K562 (cell line): ENCODE measurements around the gene CXCR5. TPM values are rescaled to one million over a fixed set of nuclear protein-coding genes. Genes with fewer than 3 reads are reported as not detected.

ENCODE experiments used
- BRF1 ChIP-seq: IDR thresholded peaks from 3 replicates; pipeline ENCODE4 v1.6.1; 2011; ENCODE audit warnings: borderline replicate concordance, mild to moderate bottlenecking; ENCODE audit not compliant: insufficient read length; ENCODE audit errors: extremely low read depth
- CBX3 ChIP-seq, 2 experiments: IDR thresholded peaks; 1 replicate in 1 of 2; 2 replicates in 1 of 2; pipeline ENCODE4 v1.6.1; 2012; ENCODE audit warnings: inconsistent platforms in 2 of 2, low read length in 2 of 2, borderline replicate concordance in 1 of 2, control low read depth in 1 of 2
- CCAR2 ChIP-seq: fragments of 200-400 bp; formaldehyde crosslinking; IDR thresholded peaks from 2 replicates; pipeline ENCODE4 v1.6.1; 2017; ENCODE audit warnings: mild to moderate bottlenecking, low read depth, low read length
- ELF2 ChIP-seq: fragments of 250-450 bp; sonication (Bioruptor Pico); IDR thresholded peaks from 2 replicates; pipeline ENCODE4 v1.5.0; 2021; ENCODE audit warnings: mild to moderate bottlenecking
- ILF3 ChIP-seq: fragments of 450-650 bp; IDR thresholded peaks from 2 replicates; pipeline ENCODE4 v1.6.1; 2018; ENCODE audit warnings: antibody characterized with exemption, mild to moderate bottlenecking, moderate library complexity, borderline replicate concordance
- JUNB ChIP-seq: fragments of 450-650 bp; formaldehyde crosslinking; conservative IDR thresholded peaks from 2 replicates; pipeline ENCODE4 v1.4.0; 2020; ENCODE audit warnings: mild to moderate bottlenecking
- JUND ChIP-seq, 2 experiments: IDR thresholded peaks; 2 replicates in 1 of 2; 3 replicates in 1 of 2; pipeline ENCODE4 v1.6.1; 2011; ENCODE audit warnings: borderline replicate concordance in 2 of 2, low read depth in 2 of 2, low read length in 2 of 2, improper control_type of control experiment in 1 of 2, missing biosample characterization in 1 of 2, missing genetic modification characterization in 1 of 2, missing genetic modification reagents in 1 of 2
- KLF13 ChIP-seq: fragments of 450-650 bp; IDR thresholded peaks from 2 replicates; pipeline ENCODE4 v1.6.1; 2016; ENCODE audit warnings: missing genetic modification characterization, low read depth, mild to moderate bottlenecking, missing compliant biosample characterization, moderate library complexity, borderline replicate concordance
- NEUROD1 ChIP-seq: fragments of 150-350 bp; IDR thresholded peaks from 2 replicates; pipeline ENCODE4 v1.6.1; 2014; ENCODE audit warnings: borderline replicate concordance, low read length, low read depth; ENCODE audit not compliant: partially characterized antibody
- PRMT5 ChIP-seq: sonication (generic); formaldehyde crosslinking; IDR thresholded peaks from 2 replicates; pipeline ENCODE4 v1.5.0; 2020; ENCODE audit warnings: missing genetic modification reagents
- RHOXF2B ChIP-seq: fragments of 250-450 bp; sonication (Bioruptor Pico); conservative IDR thresholded peaks from 2 replicates; pipeline ENCODE4 v1.5.1; 2021
- SRSF7 ChIP-seq: fragments of 200-400 bp; formaldehyde crosslinking; optimal IDR thresholded peaks from 2 replicates; pipeline ENCODE3; 2017; ENCODE audit warnings: mild to moderate bottlenecking, low read depth, low read length
- SRSF9 ChIP-seq: fragments of 200-400 bp; formaldehyde crosslinking; IDR thresholded peaks from 2 replicates; pipeline ENCODE4 v1.6.1; 2017; ENCODE audit warnings: low read depth, low read length, borderline replicate concordance
- TRIM24 ChIP-seq, 2 experiments: fragments of 450-650 bp; IDR thresholded peaks; 2 replicates each; pipeline ENCODE4 v1.6.1; 2016
- ZBTB7A ChIP-seq: IDR thresholded peaks from 2 replicates; pipeline ENCODE4 v1.6.1; 2011; ENCODE audit warnings: low read depth, mild to moderate bottlenecking, low read length, moderate library complexity, borderline replicate concordance; ENCODE audit not compliant: control insufficient read depth
- ZFP36 ChIP-seq: fragments of 150-350 bp; IDR thresholded peaks from 2 replicates; pipeline ENCODE4 v1.6.1; 2018; ENCODE audit warnings: low read length, low read depth; ENCODE audit not compliant: partially characterized antibody
- ZNF175 ChIP-seq: fragments of 200-800 bp; sonication (Bioruptor generic); IDR thresholded peaks from 2 replicates; pipeline ENCODE4 v1.6.1; 2016; ENCODE audit warnings: low read depth, mild to moderate bottlenecking, missing genetic modification characterization, missing compliant biosample characterization
- ZNF586 ChIP-seq: fragments of 450-650 bp; formaldehyde crosslinking; conservative IDR thresholded peaks from 2 replicates; pipeline ENCODE4 v1.4.0; 2020; ENCODE audit warnings: mild to moderate bottlenecking, moderate library complexity
- ZNF699 ChIP-seq: fragments of 250-450 bp; sonication (Bioruptor Pico); IDR thresholded peaks from 2 replicates; pipeline ENCODE4 v1.8.0; 2021; ENCODE audit warnings: mild to moderate bottlenecking, moderate library complexity; ENCODE audit not compliant: insufficient replicate concordance
- polyA plus RNA-seq, 8 experiments: library from polyadenylated mRNA; depleted of rRNA in 4 of 8; stranded (reverse) in 5 of 8; unstranded in 3 of 8; fragments of >200 nt; fragmentation: Nextera tagmentation in 2 of 8; fragmentation: Illumina TruSeq in 1 of 8; extraction: Ambion mirVana in 2 of 8; extraction: Trizol in 1 of 8; gene quantifications; 2 replicates each; pipeline versions ENCODE4 v1.2.1 to v1.2.3, GENCODE V29; 2011 to 2014; ENCODE audit warnings: inconsistent platforms in 1 of 8, missing spikeins in 1 of 8
- total RNA-seq, 7 experiments: library from RNA; depleted of rRNA in 6 of 7; stranded (reverse); fragments of >200 nt in 6 of 7; fragmentation: Illumina TruSeq in 2 of 7; extraction: Trizol in 2 of 7; gene quantifications; 2 replicates each; pipeline versions ENCODE4 v1.2.1 to v1.2.3, GENCODE V29; 2011 to 2021; ENCODE audit warnings: low replicate concordance in 1 of 7
- TF ChIP-seq, protein P1 (sequence below): fragments of 450-650 bp; formaldehyde crosslinking; IDR thresholded peaks from 2 replicates; pipeline ENCODE4 v1.4.0; 2020; ENCODE audit warnings: mild to moderate bottlenecking, moderate library complexity
- TF ChIP-seq, protein P2 (sequence below): fragments of 250-450 bp; sonication (Bioruptor Pico); IDR thresholded peaks from 2 replicates; pipeline ENCODE4 v1.8.0; 2022; ENCODE audit warnings: inconsistent platforms
- TF ChIP-seq, protein P3 (sequence below): fragments of 250-450 bp; sonication (Bioruptor Pico); IDR thresholded peaks from 2 replicates; pipeline ENCODE4 v1.5.0; 2021; ENCODE audit warnings: mild to moderate bottlenecking, borderline replicate concordance

The CXCR5 gene
- total and polyA plus RNA-seq, 9 of the 15 experiments (the other 6 are each of a cell fraction or from before 2014, with no cell fraction given): 0.03 to 0.06 TPM; not detected in 7

GRCh38 chr11:118930094-118930712 lies 46.5 kb downstream of the CXCR5 start (continued):
- TF ChIP-seq ILF3 (no peak), ZNF586 (CRISPR knock-in tag) (no peak), KLF13 (tag) (no peak), CBX3 (IDR thresholded peaks at IDR 0.05; ENCODE audit: borderline replicate concordance in 1 of 2, low read length in 2 of 2) (peak in 1 of 2 experiments; percentile 62; a peak in 1 of 3 replicates), NEUROD1 (peak; percentile 58), RHOXF2B (CRISPR knock-in tag) (no peak), ZFP36 (no peak), SRSF7 (no peak), BRF1 (no peak), ZNF175 (no peak), ZBTB7A (peak; percentile 80; the same call in 1 of the 2 replicates), JUNB (no peak), TRIM24 (IDR thresholded peaks at IDR 0.05) (no peak), PRMT5 (no peak), ZNF699 (CRISPR knock-in tag) (no peak), ELF2 (no peak), JUND (IDR thresholded peaks at IDR 0.05; ENCODE audit: borderline replicate concordance, low read depth, low read length) (no peak), JUND (tag; IDR thresholded peaks at IDR 0.05; ENCODE audit: borderline replicate concordance, low read depth, low read length) (no peak; the same call in 2 of the 3 replicates), CCAR2 (no peak), SRSF9 (no peak)
- TF ChIP-seq, protein P1, sequence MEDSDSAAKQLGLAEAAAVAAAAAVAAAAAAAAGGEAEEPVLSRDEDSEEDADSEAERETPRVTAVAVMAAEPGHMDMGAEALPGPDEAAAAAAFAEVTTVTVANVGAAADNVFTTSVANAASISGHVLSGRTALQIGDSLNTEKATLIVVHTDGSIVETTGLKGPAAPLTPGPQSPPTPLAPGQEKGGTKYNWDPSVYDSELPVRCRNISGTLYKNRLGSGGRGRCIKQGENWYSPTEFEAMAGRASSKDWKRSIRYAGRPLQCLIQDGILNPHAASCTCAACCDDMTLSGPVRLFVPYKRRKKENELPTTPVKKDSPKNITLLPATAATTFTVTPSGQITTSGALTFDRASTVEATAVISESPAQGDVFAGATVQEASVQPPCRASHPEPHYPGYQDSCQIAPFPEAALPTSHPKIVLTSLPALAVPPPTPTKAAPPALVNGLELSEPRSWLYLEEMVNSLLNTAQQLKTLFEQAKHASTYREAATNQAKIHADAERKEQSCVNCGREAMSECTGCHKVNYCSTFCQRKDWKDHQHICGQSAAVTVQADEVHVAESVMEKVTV (CRISPR knock-in tag): 0 out of 2 replicates have a peak, but pooled peaks have one; percentile 35
- TF ChIP-seq, protein P2, sequence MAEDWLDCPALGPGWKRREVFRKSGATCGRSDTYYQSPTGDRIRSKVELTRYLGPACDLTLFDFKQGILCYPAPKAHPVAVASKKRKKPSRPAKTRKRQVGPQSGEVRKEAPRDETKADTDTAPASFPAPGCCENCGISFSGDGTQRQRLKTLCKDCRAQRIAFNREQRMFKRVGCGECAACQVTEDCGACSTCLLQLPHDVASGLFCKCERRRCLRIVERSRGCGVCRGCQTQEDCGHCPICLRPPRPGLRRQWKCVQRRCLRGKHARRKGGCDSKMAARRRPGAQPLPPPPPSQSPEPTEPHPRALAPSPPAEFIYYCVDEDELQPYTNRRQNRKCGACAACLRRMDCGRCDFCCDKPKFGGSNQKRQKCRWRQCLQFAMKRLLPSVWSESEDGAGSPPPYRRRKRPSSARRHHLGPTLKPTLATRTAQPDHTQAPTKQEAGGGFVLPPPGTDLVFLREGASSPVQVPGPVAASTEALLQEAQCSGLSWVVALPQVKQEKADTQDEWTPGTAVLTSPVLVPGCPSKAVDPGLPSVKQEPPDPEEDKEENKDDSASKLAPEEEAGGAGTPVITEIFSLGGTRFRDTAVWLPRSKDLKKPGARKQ (CRISPR knock-in tag): no peak
- TF ChIP-seq, protein P3, sequence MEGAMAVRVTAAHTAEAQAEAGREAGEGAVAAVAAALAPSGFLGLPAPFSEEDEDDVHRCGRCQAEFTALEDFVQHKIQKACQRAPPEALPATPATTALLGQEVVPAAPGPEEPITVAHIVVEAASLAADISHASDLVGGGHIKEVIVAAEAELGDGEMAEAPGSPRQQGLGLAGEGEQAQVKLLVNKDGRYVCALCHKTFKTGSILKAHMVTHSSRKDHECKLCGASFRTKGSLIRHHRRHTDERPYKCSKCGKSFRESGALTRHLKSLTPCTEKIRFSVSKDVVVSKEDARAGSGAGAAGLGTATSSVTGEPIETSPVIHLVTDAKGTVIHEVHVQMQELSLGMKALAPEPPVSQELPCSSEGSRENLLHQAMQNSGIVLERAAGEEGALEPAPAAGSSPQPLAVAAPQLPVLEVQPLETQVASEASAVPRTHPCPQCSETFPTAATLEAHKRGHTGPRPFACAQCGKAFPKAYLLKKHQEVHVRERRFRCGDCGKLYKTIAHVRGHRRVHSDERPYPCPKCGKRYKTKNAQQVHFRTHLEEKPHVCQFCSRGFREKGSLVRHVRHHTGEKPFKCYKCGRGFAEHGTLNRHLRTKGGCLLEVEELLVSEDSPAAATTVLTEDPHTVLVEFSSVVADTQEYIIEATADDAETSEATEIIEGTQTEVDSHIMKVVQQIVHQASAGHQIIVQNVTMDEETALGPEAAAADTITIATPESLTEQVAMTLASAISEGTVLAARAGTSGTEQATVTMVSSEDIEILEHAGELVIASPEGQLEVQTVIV (CRISPR knock-in tag): no peak
